HUES64 (cell line): Measurements from ENCODE around the gene ANXA10.
"Not testable (repeated sequence)": the region's sequence is repeated elsewhere in the genome, so short reads cannot be mapped to it uniquely, and the experiment has no call there.

ENCODE experiments used
- H3K27ac ChIP-seq: 2 replicates; pipeline ENCODE4 v1.7.0; 2013; ENCODE audit warnings: low read depth, low read length, inconsistent platforms
- H3K27me3 ChIP-seq: 2 replicates; pipeline ENCODE4 v1.6.1; 2013; ENCODE audit warnings: mild to moderate bottlenecking, low read length; ENCODE audit not compliant: insufficient read depth
- H3K36me3 ChIP-seq: 2 replicates; pipeline ENCODE4 v1.6.1; 2013; ENCODE audit warnings: mild to moderate bottlenecking, low read length; ENCODE audit not compliant: insufficient read depth
- H3K4me1 ChIP-seq: 2 replicates; pipeline ENCODE4 v1.6.1; 2013; ENCODE audit warnings: mild to moderate bottlenecking, low read length, moderate library complexity; ENCODE audit not compliant: insufficient read depth
- H3K4me3 ChIP-seq: 2 replicates; pipeline ENCODE4 v1.5.1; 2013; ENCODE audit warnings: mild to moderate bottlenecking, low read length, moderate library complexity
- H3K9ac ChIP-seq: 2 replicates; pipeline ENCODE4 v1.6.1; 2013; ENCODE audit warnings: mild to moderate bottlenecking, low read depth, low read length
- H3K9me3 ChIP-seq: 2 replicates; pipeline ENCODE4 v1.6.1; 2013; ENCODE audit warnings: low read depth, low read length; ENCODE audit not compliant: insufficient read depth
- WGBS: fragments of 150-250, 120-280 bp; methylation state at CpG from one replicate; pipeline ENCODE4 v1.1.7; 2013; ENCODE audit warnings: missing lambda C conversion rate; 5-methylcytosine and 5-hydroxymethylcytosine counted together

ANXA10 gene

GRCh38 chr4:168137695-168138094, 45.4 kb downstream of the ANXA10 start:
- H3K27me3 ChIP-seq, H3K27ac ChIP-seq, H3K4me1 ChIP-seq, H3K4me3 ChIP-seq, H3K9me3 ChIP-seq, H3K36me3 ChIP-seq, H3K9ac ChIP-seq: not testable (repeated sequence)
- 97% methylated on average over 2 of the region's 2 CpGs for WGBS

- H3K9me3 ChIP-seq, result no peaks in the 10 kb centered on the region
- no peak overlapping the region for H3K27ac ChIP-seq
- no peaks in the 10 kb centered on the region for H3K36me3 ChIP-seq
- H3K27me3 ChIP-seq, result no peaks in the 10 kb centered on the region
- H3K4me3 ChIP-seq, result no peak overlapping the region
- no peak overlapping the region for H3K9ac ChIP-seq
- WGBS, result 93% methylated on average over 3 of the region's 3 CpGs
- no peaks in the 10 kb centered on the region for H3K4me1 ChIP-seq
Observed at GRCh38 chr4:168138143-168138542, 45.8 kb downstream of the ANXA10 start.

- H3K9me3 ChIP-seq, result no peaks in the 10 kb centered on the region
- H3K9ac ChIP-seq, result no peak overlapping the region
- 98% methylated on average over 5 of the region's 5 CpGs for WGBS
- H3K36me3 ChIP-seq, result no peaks in the 10 kb centered on the region
- H3K27me3 ChIP-seq, result no peaks in the 10 kb centered on the region
- no peak overlapping the region for H3K4me3 ChIP-seq
- H3K4me1 ChIP-seq, result no peaks in the 10 kb centered on the region
- H3K27ac ChIP-seq, result no peak overlapping the region
Observed at GRCh38 chr4:168139336-168139735, 47.0 kb downstream of the ANXA10 start.

- Histone ChIP-seq H3K27ac (no peak overlapping the region), H3K36me3 (no peaks in the 10 kb centered on the region), H3K9ac (no peak overlapping the region), H3K9me3 (no peaks in the 10 kb centered on the region), H3K27me3 (no peaks in the 10 kb centered on the region), H3K4me3 (no peak overlapping the region), H3K4me1 (no peaks in the 10 kb centered on the region)
- 94% methylated on average over 7 of the region's 7 CpGs for WGBS
Observed at GRCh38 chr4:168141733-168142132, 49.4 kb downstream of the ANXA10 start.

GRCh38 chr4:168143601-168144000, 51.3 kb downstream of the ANXA10 start:
- no peaks in the 10 kb centered on the region for H3K27me3 ChIP-seq
- no peaks in the 10 kb centered on the region for H3K4me1 ChIP-seq
- H3K9ac ChIP-seq, result no peak overlapping the region
- no peaks in the 10 kb centered on the region for H3K9me3 ChIP-seq
- 90% methylated on average over 2 of the region's 2 CpGs for WGBS
- H3K36me3 ChIP-seq, result no peaks in the 10 kb centered on the region
- no peak overlapping the region for H3K4me3 ChIP-seq
- no peak overlapping the region for H3K27ac ChIP-seq

- no peaks in the 10 kb centered on the region for H3K36me3 ChIP-seq
- H3K4me1 ChIP-seq, result peaks cover 28% of the 10 kb centered on the region
- H3K9me3 ChIP-seq, result no peaks in the 10 kb centered on the region
- no peaks in the 10 kb centered on the region for H3K27me3 ChIP-seq
- H3K27ac ChIP-seq, result no peak overlapping the region
- no peak overlapping the region for H3K4me3 ChIP-seq
- H3K9ac ChIP-seq, result no peak overlapping the region
- WGBS, result 89% methylated on average over 6 of the region's 6 CpGs
Observed at GRCh38 chr4:168150420-168151050, 58.2 kb downstream of the ANXA10 start.

- Histone ChIP-seq H3K36me3 (no peaks in the 10 kb centered on the region), H3K27me3 (no peaks in the 10 kb centered on the region), H3K4me1 (peaks cover 28% of the 10 kb centered on the region), H3K27ac (no peak overlapping the region; the same call in 1 of the 2 replicates), H3K9me3 (no peaks in the 10 kb centered on the region), H3K9ac (no peak overlapping the region), H3K4me3 (no peak overlapping the region)
- 17% methylated on average over 2 of the region's 3 CpGs for WGBS
Observed at GRCh38 chr4:168151327-168151726, 59.0 kb downstream of the ANXA10 start.

- Histone ChIP-seq H3K9me3 (no peaks in the 10 kb centered on the region), H3K27ac (no peak overlapping the region), H3K4me1 (peaks cover 28% of the 10 kb centered on the region), H3K36me3 (no peaks in the 10 kb centered on the region), H3K9ac (no peak overlapping the region), H3K4me3 (no peak overlapping the region), H3K27me3 (no peaks in the 10 kb centered on the region)
- 94% methylated on average over 8 of the region's 8 CpGs for WGBS
Observed at GRCh38 chr4:168152837-168153500, 60.6 kb downstream of the ANXA10 start.

GRCh38 chr4:168153596-168154440, 61.5 kb downstream of the ANXA10 start:
- Histone ChIP-seq H3K9ac (no peak overlapping the region), H3K4me3 (no peak overlapping the region), H3K9me3 (no peaks in the 10 kb centered on the region), H3K27me3 (no peaks in the 10 kb centered on the region), H3K27ac (no peak overlapping the region), H3K4me1 (peaks cover 28% of the 10 kb centered on the region), H3K36me3 (no peaks in the 10 kb centered on the region)
- 5% methylated on average over 8 of the region's 10 CpGs for WGBS

- WGBS, result 82% methylated on average over 6 of the region's 6 CpGs
- Histone ChIP-seq H3K4me1 (peaks cover 26% of the 10 kb centered on the region), H3K36me3 (no peaks in the 10 kb centered on the region), H3K9ac (no peak overlapping the region), H3K27me3 (no peaks in the 10 kb centered on the region), H3K27ac (no peak overlapping the region), H3K9me3 (no peaks in the 10 kb centered on the region), H3K4me3 (no peak overlapping the region)
Observed at GRCh38 chr4:168154546-168155277, 62.4 kb downstream of the ANXA10 start.

- no peak overlapping the region for H3K4me3 ChIP-seq
- no peaks in the 10 kb centered on the region for H3K36me3 ChIP-seq
- no peaks in the 10 kb centered on the region for H3K27me3 ChIP-seq
- H3K27ac ChIP-seq, result no peak overlapping the region
- no peaks in the 10 kb centered on the region for H3K9me3 ChIP-seq
- no peak overlapping the region for H3K9ac ChIP-seq
- H3K4me1 ChIP-seq, result no peaks in the 10 kb centered on the region
Observed at GRCh38 chr4:168162604-168163003, 70.3 kb downstream of the ANXA10 start.
